Pulmonary artery endothelial cell (primary cell): ENCODE data around the gene SEPTIN2. TPM values are rescaled to one million over a fixed set of nuclear protein-coding genes. Genes with fewer than 3 reads are reported as not detected.
"Not testable (repeated sequence)": the region's sequence is repeated elsewhere in the genome, so short reads cannot be mapped to it uniquely, and the experiment has no call there.

Experiments
- DNase-seq: peaks from one replicate; pipeline ENCODE4 v3.0.0-alpha.2; 2011; ENCODE audit warnings: low read depth, low spot score
- total RNA-seq: library from RNA; depleted of rRNA; stranded (reverse); fragments of >200 nt; gene quantifications from 2 replicates; pipeline ENCODE4 v1.2.3, GENCODE V29; 2014

SEPTIN2 gene
- total RNA-seq, 1 donor from 2014 or later, result 499 TPM

DNA sequence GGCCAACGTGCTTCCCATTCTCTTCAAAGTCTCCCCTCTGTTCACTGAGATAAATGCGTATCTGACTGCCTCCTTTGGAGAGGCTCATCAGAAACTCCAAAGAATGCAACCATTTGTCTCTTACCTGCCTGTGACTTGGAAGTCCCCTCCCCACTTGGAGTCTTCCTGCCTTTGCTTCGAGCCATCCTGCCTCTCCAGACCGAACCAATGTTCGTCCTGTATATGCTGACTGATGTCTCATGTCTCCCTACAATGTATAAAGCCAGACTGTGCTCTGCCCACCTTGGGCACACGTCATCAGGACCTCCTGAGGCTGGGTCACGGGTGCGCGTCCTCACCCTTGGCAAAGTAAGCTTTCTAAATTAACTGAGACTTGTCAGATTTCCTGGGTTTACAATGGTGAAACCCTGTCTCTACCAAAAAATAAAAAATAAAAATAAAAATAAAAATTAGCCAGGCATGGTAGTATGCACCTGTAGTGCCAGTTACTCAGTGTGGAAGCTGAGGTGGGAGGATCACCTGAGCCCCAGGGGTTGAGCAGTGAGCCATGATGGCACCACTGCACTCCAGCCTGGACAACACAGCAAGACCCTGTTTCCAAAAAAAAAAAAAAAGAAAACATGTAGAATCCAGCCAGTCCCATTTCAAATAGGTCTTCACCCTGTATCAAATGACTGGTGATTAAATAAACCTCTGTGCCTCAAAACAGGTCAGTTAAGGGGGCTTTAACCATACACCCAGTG is 29.2 kb upstream of the SEPTIN2 start:
- DNase-seq, result no peak

DNA sequence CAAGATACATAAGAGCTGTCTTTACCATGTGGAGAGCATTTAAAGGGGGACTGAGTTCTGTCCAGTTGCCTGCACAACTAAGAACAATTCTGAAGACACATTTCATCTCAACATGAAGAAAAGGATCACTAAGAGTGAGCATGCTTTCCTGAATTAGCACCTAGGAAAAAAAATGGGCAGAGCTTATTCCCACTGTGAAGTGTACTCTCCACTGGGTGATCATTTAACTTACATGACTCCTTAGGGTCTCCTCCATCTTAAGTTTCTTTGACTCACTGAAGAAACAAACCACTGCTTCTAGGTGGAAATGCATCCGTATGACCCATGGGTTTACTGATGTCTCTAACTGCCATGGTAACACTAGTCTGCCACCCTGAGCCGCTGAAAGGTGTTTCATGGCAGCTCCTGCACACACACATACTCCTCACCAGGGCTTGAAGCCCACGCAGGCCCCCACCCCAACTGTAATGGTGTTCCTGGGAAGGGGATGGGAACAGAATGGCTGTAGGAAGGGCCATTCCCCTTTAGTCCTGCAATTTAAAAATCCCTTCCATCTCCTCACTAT is 27.3 kb upstream of the SEPTIN2 start:
- DNase-seq, result no peak

DNA sequence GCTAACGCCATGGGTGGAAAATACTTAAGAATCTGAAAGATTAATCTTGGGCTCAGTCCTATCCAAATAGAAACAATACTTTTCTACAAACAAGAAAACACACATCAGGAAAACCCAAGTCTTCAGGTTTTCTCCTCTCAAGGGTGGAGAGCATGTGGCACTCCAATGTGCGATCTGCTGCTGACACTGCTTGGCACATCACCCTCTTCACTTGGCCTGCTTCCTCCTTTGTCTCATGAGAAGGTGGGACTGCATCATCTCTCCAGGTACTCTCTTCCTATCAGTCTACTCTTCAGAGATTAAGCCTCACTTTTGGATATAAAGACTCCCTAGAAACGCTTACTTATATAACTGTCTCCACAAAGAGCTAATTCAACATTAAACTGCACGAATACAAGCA is 26.7 kb upstream of the SEPTIN2 start:
- DNase-seq, result no peak

DNA sequence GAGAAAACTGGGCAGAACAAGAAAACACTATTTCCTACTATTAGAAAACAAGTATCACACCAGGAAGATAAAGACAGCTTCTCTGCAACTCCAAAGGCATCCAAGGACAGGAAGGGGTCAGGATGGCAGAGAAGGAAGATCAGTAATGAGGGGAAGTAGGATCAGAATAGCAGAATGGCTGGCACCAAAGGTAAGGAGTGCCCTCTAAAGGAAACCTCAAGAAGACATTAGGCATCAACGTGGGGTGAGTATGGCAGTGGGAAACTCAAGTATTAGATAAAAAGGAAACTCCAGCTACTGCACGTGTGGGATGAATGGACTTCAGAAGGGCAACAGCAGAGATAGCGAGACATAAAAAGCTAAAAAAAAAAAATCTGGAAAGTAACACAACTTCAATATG is 26.1 kb upstream of the SEPTIN2 start:
- DNase-seq, result no peak

DNA sequence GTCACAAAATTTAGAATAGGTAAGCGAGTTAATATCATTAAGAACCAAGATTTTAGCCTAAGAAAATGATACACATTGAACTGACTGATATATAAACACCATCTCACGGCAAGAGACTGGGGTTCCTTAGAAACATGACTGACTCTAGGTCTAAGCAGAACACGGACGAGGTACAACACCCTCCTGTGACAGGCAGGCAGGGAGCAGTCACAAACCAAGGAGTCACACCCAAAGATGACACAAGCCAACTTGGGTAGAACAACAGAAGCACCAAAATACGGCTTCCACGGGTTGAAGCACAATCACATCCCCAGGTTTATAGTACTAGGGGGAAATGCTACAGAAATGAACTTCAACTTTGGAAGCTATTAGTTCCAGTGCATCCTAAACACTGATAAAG is 24.6 kb upstream of the SEPTIN2 start:
- no peak for DNase-seq

DNA sequence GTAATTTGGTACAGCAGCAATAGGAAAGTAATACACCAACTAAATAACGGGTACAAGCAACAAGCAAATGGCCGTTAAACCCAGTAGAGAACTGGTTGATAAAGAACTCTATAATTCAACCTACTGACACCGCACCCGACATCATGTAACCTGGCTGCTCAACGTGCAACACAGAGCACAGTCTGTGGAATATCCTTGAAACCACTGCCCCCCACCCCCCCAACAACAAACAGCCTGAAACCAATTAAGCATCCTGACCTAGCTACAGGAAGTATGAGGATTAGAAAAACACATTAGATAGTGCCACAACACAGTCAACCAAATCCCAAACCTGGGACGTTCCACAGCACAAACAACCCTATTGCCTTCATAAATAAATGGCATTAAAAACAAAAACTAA is 23.7 kb upstream of the SEPTIN2 start:
- no peak for DNase-seq

DNA sequence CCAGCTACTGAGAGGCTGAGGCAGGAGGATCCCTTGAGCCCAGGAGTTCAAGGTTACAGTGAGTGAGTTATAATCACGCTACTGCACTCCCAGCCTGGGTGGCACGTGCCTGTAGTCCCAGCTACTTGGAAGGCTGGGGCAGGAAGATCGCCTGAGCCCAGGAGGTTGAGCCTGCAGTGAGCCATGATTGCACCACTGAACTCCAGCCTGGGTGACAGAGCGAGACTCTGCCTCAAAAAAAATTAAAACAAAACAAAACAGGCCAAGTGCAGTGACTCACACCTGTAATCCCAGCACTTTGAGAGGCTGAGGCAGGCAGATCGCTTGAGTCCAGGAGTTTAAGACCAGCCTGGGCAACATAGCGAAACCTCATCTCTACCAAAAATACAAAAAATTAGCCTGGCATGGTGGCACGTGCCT is 22.3 kb upstream of the SEPTIN2 start:
- not testable (repeated sequence) for DNase-seq

DNA sequence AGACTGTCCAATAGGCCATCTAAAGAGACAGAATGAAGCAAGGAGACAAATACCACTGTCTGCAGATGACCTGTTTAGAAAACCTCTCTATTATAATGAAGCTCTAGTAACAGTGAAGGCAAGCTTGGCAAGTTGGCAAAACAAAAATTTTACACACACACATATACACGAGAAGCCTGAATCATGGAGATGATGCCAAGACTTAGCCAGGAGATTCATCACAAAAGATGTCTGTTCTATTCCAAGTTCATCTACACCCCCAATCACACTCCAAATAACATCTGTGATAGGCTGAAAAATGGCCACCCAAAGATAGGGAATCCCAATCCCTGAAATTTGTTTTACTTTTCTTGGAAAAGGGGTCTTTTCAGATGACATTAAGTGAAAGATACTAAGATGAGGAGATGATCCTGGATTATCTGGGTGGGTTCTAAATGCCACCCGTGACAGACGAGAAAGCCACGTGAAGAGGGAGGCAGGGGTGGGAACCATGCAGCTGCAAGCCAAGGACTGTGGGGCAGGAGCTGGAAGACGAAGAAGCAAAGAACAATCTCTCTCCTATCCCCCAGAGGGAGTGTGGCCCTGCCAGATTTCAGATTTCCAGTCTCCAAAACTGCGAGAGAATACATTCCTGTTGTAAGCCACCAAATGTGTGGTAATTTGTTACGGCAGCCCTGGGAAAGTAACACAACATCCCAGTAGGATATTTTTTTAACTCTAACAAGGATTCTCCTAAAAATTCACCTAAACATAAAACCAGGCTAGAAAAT is 20.2 kb upstream of the SEPTIN2 start:
- DNase-seq, result no peak

DNA sequence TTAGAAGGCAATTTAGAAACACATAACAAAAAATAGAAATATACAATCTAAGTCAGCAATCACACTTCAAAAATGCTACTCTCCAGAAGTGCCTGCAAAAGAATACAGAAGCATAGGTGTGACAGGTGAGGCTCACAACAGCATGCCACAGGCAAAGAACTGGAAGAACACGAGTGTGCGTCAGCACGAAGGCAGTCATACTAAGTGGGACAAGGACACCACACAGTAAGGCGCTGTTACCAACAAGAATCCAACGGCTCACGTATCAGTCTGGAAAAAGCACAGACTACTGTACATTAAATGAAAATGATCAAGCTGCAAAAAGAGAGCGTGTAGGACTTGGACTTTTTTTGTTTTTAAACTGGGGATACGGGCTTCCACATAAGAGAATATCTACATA is 19.0 kb upstream of the SEPTIN2 start:
- DNase-seq, result no peak

DNA sequence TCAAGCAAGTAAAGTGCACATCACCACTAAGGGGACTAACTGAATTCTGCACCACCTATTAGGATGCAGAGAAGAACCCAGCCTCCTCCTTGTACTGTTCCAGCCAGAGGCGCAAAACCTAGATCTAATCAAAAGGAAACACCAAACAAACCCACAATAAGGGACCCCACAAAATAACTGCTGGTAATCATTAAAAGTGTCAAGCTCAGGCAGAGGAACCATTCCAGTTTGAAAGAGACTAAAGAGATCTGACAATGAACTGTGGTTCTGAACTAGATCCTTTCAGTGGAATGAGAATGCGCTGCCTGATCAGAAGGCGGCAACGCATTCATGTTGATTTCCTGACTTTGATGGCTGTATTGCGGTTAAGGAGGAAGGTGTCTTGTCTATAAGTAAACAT is 17.1 kb upstream of the SEPTIN2 start:
- DNase-seq, result no peak

DNA sequence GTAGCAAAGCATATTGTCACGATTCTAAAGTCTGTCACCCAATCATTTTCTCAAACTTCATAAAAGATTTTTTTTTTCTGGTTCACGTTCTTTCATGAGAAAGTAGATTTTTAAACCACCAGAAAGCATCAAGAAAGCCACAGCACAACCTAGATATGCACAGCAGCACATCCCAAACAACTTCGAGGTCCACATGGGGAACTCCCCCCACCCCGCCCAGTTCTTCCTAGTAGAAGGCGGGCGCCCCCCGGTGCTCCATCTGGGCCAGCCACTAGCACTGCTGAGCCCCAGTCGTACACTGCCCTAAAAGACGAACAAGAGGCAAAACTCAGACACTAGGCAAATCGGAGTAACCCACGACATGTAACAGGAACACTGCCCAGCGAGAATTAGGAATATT is 15.7 kb upstream of the SEPTIN2 start:
- no peak for DNase-seq

DNA sequence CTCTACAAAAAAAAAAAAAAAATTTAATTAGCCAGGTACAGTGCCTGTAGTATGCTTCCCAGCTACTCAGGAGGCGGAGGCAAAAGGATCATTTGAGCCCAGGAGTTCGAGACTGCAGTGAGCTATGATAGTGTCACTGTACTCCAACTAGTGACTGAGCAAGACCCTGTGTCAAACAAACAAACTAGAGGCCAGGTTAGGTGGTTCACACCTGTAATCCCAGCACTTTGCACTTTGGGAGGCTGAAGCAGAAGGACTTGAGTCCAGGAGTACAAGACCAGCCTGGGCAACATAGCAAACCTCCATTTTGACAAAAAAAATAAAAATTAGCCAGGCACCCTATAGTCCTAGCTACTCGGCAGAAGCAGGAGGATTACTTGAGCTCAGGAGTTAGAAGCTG is 13.6 kb upstream of the SEPTIN2 start:
- no peak for DNase-seq

DNA sequence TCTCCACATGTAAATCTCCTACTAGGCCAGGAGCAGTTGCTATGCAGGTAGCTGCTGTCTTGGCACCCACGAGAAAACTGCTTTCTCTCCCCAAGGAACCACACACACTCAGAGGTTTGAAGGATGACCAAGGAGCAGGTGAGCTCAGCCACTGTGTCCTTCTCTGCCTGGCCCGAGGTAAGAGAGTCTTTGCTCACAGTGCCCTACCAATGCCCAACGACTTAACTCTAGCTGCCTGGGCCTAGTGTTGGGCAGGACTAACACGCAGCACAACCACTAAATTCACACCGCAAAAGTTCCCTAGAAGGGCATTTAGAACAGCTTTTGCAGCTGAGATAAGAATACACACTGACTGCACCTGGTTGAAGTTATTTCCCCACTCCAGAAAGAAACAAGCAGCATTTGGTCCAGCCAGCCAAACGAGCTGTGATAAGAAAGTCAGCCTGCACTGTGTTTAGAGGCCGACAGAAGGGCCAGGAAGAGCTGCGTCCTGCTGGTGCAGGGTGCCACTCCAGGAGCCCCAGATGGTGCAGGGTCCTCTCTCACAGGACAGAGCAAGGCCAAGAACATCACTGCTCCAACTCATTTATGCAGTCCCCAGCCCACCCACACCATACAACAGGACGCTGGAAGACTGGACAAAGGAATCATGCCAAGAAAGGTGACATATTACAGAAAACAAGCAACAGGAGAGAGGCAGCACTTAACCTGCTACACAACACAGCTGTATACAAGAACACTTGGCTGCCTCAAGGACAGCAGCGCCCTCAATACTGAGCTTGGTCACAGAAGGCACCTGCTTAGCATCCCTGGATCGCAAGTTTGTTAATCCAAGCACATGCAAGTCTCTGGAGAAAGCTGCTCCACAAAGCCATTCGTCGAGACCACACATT is 12.7 kb upstream of the SEPTIN2 start:
- no peak for DNase-seq

DNA sequence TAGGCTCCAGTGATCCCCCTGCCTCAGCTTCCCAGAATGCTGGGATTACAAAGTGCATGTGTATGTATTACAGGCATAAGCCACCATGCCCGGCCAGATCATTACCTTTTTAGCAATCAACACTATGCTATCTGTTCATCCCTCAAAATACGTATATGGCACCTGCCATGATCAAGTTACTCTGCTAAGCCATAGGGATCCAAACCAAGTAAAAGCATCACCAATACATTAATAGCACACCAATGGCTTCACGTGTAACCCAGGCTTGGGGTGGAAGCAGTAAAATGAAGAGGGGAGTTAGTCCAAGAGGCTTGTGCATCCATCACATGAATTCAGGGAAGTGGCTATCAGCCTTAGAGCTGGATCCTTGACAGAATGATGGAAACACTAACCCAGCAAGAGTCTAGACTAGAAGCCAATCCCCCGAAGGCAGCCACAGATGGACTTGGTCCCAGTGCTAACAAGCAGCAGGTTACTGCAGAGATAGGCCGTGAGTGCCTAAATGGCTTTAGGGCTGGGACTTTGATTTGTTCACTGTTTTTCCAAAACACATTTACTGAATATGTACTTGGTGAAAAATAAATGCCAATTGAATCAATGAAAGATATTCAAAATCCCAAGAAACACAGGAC is 11.6 kb upstream of the SEPTIN2 start:
- DNase-seq, result no peak

DNA sequence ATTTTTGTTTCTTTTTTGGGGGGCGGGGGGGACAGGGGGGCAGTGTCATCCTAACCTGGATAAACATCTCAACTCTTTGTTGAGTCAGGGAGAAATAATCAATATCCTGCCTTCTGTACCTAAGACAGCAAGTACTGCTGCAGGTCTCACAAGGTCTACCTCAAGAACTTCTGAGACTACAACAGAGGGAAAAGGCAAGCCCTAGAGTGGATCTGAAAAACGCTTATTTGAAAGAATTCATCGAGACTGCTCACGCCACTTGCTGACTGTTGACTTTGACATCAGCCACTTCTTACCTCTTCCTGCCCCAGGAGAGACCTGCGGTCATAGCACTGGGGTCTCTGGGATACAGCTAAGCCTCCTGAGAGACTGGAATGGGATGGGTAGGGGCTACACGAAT is 8.7 kb upstream of the SEPTIN2 start:
- no peak for DNase-seq

DNA sequence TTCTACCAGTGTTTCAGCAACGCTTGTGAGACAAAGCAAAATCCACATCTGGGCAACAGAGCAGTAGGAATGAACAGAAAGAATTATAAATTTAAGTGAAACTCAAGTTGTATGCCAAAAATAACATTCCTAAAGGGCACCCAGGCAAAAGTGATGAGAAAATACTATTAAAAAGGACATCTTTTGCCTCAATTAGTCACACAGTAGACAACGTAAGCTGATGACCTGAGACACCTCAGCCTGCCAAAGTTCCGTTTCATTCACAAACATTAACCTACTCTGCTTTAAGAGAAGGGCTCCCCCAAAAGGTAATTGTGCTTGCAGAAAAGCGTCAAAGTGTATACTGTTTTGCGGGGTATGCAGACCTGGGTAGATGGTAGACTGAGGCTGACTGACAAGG is 7.5 kb upstream of the SEPTIN2 start:
- DNase-seq, result no peak

DNA sequence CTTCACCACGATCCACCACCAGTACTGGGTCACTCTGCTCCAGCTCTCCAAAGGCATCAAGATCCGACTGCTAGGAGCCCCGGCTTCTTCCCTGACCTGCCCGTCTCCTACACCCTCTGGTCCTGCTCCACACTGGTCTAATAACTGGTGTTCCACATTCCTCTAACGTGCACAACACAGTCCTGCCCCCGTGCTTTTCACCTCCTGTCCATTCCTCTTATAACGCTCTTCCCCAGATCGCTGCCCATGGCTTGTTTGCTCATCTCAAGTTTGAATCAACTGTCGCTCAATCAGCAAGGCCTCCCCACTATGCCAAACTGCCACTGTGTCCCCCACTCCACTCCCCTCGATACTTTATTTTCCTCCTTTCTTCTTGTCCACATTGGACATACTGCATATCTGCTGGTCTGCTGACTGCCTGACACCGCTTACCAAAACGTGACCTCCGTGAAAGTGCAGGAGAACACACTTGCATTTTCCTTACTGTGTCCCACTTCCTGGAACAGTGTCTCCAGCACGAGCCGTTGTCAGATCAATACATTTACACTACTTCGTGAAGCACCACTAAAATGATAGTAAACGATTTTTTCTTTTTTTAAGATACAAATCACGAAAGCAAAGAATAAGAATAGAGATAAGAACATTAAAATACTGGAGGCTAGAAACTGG is 6.8 kb upstream of the SEPTIN2 start:
- DNase-seq, result no peak

DNA sequence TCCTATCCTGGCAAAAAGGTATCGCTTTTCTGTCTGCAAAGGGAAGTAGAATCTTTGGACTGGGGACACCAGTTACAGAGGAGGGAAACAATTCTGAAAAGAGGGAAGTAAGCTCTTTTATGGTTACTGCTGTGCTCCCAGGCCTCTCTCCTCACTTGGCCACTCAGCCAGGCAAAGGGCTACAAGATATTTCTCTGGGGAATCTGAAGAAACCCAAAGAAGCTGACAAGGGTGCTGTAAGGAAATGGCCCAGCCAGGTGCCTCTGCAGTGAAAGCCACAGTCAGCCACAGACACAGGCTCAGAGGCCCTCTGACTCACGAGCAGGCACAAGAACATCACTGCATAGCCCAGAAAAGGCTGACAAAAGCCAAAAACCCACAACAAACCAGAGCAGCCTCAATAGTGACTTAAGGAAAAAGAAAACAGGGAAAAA is 6.0 kb upstream of the SEPTIN2 start:
- DNase-seq, result no peak

DNA sequence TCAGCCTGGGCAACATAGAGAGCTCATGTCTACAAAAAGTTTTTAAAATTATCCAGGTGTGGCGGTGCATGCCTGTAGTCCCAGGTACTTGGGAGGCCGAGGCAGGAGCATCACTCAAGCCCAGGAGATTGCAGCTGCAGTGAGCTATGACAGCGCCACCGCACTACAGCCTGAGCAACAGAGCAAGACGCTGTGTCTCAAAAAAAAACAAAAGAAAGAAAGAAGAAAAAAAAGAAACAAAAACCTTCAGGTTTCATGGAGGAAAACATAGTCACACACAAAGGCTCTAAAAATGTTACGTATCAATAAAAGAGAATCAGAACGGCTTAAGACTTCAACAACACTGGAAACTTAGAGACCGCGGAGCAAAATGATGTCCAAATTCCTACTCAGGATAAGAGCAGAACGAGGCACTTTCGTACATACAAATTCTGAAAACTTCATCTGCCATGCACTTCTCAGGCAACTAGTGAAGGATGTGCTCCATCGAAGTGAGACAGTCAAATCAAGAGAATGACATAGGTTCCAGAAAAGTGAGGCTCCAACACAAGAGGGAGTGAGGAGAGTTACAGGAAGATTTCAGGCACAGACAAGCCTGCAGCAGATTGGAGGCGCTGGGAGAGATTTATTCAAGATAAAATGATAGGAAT is 4.7 kb upstream of the SEPTIN2 start:
- no peak for DNase-seq

DNA sequence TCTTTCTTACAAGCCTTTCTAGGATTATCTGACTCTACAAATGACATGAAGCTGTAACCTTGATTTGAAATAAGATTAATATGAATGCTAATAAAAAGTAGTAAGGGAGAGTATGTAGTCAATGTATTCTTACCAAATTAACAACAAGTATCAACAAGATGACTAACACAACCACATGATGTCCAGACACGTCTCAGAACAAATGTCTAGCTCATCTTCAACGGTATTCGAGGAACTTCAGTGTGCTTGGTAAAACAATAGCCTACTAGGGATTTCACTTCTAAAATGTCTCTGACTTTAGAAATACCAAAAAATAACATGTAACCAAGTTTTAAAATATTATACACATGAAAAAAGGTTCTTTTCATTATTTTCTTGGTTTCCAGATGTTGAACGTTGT is 3.6 kb upstream of the SEPTIN2 start:
- no peak for DNase-seq
